ENCODE data around the gene CPT1B. TPM values are rescaled to one million over a fixed set of nuclear protein-coding genes. Genes with fewer than 3 reads are reported as not detected.

The CPT1B gene
- polyA plus RNA-seq, 3 donors from 2014 or later = 0.09 to 2.9 TPM; not detected in 1

DNA sequence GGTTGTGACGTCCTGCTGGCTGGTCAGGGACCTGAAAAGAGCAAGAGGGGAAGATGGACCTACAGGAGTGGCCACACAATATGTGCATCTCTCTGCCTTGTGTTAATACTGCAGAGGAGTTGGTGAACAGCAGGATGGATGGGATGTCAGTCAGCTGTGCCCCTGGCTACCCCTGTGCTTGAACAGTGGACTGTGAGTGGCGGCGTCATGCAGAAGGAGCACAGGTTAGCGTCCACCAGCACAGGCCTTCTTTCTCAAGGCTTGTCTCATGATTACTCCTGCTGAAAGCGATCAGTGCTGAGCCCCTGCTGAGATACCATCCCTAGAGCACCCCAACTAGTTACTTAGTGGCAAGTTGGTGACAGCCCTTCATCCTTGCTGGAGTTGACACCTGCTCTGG lies 8.2 kb upstream of the CPT1B start:
- Mint-ChIP-seq H3K27ac (no peak overlapping the region), H3K9me3 (no peaks in the 10 kb centered on the region), H3K27me3 (ENCODE audit: low read depth in 3 of 3) (peaks cover 0 to 7% (median 4%) of the 10 kb centered on the region in 3 donors), H3K4me3 (no peak overlapping the region), H3K4me1 (peaks cover 8 to 17% of the 10 kb centered on the region in 2 donors), H3K36me3 (peaks cover 0 to 7% (median 5%) of the 10 kb centered on the region in 3 donors)
- DNase-seq = no peak

DNA sequence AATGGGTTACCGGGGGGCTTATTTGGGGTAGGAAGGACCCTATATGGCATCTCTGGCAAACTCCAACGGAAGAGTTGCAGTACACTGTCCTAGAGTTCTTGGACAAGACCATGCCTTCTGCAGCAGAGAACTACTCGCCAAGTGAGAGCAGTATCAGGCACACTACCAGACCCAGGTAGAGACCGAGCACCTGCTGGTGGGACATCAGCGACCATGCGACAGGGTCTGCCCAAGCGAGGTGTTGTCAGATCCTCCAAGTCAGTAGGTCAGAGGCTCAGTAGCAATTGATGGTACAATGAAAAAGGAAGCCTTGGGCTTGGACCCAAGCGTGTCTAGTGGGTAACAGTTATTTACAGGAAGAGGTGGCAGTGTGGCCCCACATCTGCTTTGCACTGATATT lies 7.6 kb upstream of the CPT1B start:
- peaks cover 0 to 7% (median 4%) of the 10 kb centered on the region in 3 donors for H3K27me3 Mint-ChIP-seq (ENCODE audit: low read depth in 3 of 3)
- H3K4me1 Mint-ChIP-seq = peaks cover 8 to 21% of the 10 kb centered on the region in 2 donors
- H3K9me3 Mint-ChIP-seq = no peaks in the 10 kb centered on the region
- peaks cover 0 to 7% (median under 1%) of the 10 kb centered on the region in 3 donors for H3K36me3 Mint-ChIP-seq
- no peak overlapping the region for H3K4me3 Mint-ChIP-seq
- H3K27ac Mint-ChIP-seq = no peak overlapping the region
- no peak for DNase-seq

DNA sequence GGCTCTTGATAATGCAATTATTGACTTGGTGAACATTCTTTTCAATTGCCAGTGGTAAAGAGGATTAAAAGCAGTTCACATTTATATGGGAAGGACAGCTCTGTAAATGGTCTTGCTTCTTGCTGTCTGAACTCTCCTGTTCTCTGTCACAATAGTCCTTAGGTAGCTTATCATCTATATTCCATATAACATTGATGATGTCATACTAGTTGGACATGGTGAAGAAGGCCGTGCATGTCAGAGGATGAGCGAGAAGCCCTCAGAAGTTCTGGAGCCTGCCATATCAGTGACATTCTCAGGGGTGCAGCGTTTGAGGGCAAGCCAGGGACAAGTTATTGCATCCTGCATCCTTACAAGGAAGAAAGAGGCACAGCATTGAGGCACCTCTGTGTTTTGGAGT lies 7.0 kb upstream of the CPT1B start:
- Mint-ChIP-seq H3K9me3 (no peaks in the 10 kb centered on the region), H3K27ac (no peak overlapping the region), H3K4me3 (peak overlapping the region in 3 of 5 donors; percentile 5 to 29 (median 21)), H3K4me1 (peaks cover 8 to 25% of the 10 kb centered on the region in 2 donors), H3K36me3 (peaks cover 0 to 9% (median 0%) of the 10 kb centered on the region in 3 donors), H3K27me3 (ENCODE audit: low read depth in 3 of 3) (peaks cover 0 to 7% (median 4%) of the 10 kb centered on the region in 3 donors)
- DNase-seq = no peak

DNA sequence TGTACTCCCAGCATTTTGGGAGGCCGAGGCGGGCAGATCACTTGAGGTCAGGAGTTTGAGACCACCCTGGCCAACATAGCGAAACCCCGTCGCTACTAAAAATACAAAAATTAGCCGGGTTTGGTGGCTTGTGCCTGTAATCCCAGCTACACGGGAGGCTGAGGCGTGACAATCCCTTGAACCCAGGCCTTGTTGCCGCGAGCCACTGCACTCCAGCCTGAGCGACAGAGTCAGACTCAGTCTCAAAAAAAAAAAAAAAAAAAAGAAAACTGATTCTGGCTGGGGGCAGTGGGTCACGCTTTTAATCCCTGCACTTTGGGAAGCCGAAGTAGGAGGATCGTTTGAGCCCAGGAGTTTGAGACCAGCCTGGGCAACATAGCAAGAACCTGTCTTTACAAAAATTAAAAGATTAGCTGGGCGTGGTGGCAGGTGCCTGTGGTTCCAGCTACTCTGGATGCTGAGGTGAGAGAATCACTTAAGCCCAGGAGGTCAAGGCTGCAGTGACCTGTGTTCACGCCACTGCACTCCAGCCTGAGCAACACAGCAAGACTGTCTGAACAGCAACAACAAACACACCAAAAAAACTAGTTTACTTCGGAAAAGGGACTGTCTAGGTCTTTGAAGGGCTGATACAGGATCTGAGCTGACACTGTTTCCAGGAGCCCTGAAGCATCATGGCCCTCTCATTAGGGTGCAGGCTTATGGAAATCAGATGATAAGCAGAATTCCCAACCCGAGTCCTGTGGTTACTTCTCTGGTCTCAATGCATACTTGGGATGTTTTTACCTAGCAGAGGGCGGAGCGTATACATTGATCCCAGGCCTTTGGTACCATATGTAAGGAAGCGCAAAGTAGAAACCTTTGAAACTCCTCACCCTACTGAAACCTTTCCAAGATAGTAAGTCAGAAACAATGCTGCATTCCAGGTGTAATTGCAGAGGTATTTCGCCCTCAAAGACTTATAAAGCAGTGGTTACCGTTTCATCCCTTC lies 6.2 kb upstream of the CPT1B start:
- peak overlapping the region; percentile 33 to 94 (median 93) for H3K4me3 Mint-ChIP-seq
- no peak for DNase-seq
- H3K36me3 Mint-ChIP-seq = peaks cover 0 to 8% (median 3%) of the 10 kb centered on the region in 3 donors
- H3K27ac Mint-ChIP-seq = no peak overlapping the region
- peaks cover 0 to 7% (median 4%) of the 10 kb centered on the region in 3 donors for H3K27me3 Mint-ChIP-seq (ENCODE audit: low read depth in 3 of 3)
- H3K9me3 Mint-ChIP-seq = no peaks in the 10 kb centered on the region
- peaks cover 8 to 28% of the 10 kb centered on the region in 2 donors for H3K4me1 Mint-ChIP-seq

DNA sequence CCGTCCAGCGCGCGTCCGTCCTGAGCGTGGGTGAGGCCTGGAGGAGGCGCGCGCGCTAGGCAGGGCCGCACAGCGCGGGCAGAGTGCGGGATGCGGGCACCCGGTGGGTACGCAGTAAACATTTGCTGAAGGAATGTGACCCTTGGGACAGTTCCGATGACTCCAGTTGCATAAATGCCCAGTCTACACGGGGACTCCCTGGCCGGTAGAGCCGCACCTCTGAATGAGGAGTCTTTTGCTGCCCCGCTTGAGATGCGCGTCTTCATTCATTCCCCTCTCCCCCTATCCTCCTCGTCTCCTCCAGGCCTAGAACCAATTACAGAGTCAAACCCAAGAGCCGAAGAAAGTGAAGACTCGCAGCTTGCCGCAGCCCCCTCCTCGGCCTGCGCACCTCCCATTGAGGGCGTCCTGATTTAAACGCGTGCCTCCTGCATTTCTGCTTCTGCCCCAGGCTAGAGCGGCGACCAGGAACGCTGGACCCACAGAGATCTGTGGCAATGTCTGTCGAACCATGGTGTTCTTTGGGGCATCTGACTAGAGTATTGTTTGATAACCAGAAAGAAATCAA lies 5.2 kb upstream of the CPT1B start:
- peaks cover 0 to 6% (median 3%) of the 10 kb centered on the region in 3 donors for H3K36me3 Mint-ChIP-seq

DNA sequence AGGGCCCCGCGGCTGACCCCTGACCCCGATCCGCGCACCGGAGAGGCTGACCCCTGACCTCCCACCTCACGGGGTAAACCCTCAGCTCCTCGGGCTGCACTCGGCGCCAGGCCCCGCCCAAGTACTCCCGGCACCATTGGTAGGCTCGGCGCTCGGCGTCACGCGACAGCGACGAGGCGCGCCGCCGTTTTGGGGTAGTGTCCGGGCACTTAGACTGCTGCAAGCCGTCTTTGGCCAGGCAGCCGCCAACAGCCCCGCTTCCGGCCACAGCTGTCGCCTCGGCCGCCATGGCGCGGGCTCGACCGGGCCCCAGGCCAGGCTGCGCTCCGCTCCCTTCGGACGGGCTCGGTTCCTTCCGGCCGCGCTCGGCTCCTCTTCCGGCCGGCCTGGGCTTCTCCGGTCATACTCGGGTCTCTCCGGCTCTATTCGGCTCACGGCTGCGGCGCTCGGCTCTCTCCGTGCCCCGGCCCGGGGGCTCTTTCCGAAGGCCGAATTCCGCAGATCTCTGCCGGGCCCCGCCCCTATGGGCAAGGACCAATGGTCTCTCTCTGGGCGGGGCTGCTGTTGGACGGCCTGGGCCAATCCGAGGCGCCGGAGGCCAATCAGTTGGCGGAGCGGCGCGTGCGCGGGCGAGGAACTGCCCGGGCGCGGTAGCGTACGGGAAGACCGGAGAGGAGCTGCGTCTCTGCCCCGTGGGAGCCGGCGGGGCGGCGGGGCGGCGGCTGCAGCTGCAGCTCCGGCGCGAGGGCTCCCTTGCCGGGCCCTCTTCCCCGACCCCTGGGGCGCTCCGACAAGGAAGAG lies 4.5 kb upstream of the CPT1B start, which contains the start of gene CHKB:
Gene CHKB (minus strand): TSS at position 357 of the 801 bp plus-strand sequence. CDS start 68 bp downstream, at position 289.
- Mint-ChIP-seq H3K9me3 (no peaks in the 10 kb centered on the region), H3K27me3 (ENCODE audit: low read depth in 3 of 3) (peaks cover 0 to 7% (median 4%) of the 10 kb centered on the region in 3 donors), H3K36me3 (peaks cover 0 to 3% (median 3%) of the 10 kb centered on the region in 3 donors), H3K27ac (peak within 1 kb of the TSS; percentile 83 to 97 (median 93)), H3K4me1 (peaks cover 8 to 28% of the 10 kb centered on the region in 2 donors), H3K4me3 (peak within 1 kb of the TSS; percentile 86 to 94 (median 93))
- peak; percentile 99 for DNase-seq

More for the DNA sequence above, 5.2 kb upstream of the CPT1B start:
- H3K27ac Mint-ChIP-seq = peak overlapping the region in 5 of 6 donors; percentile 73 to 87 (median 76)
- no peak for DNase-seq
- peaks cover 8 to 28% of the 10 kb centered on the region in 2 donors for H3K4me1 Mint-ChIP-seq
- H3K9me3 Mint-ChIP-seq = no peaks in the 10 kb centered on the region
- peaks cover 0 to 7% (median 4%) of the 10 kb centered on the region in 3 donors for H3K27me3 Mint-ChIP-seq (ENCODE audit: low read depth in 3 of 3)
- peak overlapping the region; percentile 86 to 94 (median 93) for H3K4me3 Mint-ChIP-seq

DNA sequence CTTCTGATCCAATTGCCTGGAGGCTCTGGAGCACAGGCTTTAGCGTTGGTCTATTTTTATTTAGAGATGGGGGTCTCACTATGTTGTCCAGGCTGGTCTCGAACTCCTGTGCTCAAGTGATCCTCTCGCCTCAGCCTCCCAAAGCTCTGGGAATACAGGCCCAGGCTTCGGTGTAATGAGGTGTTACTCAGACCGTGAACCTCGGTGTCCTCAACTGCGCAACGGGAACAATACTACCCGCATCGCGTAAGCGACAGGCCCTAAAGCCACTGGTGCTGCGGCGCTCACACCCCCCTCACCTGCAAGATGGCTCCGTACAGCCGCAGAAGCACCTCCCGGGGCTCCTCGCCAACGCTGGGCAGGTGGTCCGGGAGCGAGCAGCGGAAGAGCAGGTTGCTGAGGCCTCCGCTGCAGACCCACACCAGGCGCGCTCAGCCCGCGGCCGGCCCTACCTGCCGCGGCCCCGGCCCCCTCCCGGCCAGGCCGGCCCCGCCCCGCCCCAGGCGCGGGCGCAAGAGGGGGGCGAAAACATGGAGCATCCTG lies 3.8 kb upstream of the CPT1B start:
- peaks cover 13 to 34% of the 10 kb centered on the region in 2 donors for H3K4me1 Mint-ChIP-seq
- H3K27me3 Mint-ChIP-seq (ENCODE audit: low read depth in 3 of 3) = peaks cover 0 to 7% (median 6%) of the 10 kb centered on the region in 3 donors
- peak overlapping the region; percentile 74 to 97 (median 84) for H3K27ac Mint-ChIP-seq
- peaks cover 0 to 3% (median 3%) of the 10 kb centered on the region in 3 donors for H3K36me3 Mint-ChIP-seq
- peak overlapping the region; percentile 84 to 94 (median 93) for H3K4me3 Mint-ChIP-seq
- no peaks in the 10 kb centered on the region for H3K9me3 Mint-ChIP-seq
- DNase-seq = no peak

DNA sequence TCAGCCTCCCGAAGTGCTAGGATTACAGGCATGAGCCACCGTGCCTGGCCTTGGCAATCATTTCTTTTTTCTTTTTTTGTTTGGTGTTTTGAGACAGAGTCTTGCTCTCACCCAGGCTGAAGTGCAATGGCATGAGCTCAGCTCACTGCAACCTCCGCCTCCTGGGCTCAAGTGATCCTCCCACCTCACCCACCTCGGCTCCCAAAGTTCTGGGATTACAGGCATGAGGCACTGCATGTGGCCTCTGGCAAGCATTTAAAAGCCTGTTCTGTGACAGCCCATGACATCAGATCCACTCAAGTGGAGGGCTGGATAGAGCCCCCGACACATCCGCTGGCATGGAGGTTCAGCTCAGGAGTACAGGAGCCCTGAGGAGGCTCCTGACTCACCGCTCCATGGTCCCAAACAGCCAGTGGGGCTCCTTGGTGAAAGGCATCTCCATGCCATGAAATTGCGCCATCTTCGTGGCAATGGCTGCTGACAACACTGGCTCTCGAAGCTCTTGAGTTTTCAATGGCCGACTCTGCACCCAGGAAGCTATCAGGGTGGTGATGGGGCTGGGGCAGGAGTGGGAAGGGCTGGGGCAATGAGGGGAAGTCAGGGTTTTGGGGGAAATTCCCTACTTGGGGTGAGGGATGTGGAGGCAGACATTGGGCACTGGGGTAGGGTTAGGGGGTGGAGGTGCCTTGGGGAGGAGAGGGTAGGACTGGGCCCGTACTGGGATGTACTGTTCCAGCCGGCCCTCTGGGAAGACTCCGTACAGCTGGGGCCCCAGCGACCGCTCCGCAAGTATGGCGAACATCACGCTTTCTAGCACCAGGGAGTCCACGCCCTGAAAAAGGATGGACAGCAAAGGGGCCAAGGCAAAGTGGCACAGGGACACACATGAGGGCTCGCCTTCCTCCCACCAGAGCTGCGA lies 3.1 kb upstream of the CPT1B start:
- Mint-ChIP-seq H3K27ac (peak overlapping the region; percentile 74 to 89 (median 84)), H3K36me3 (peaks cover 0 to 4% (median 3%) of the 10 kb centered on the region in 3 donors), H3K9me3 (no peaks in the 10 kb centered on the region), H3K4me3 (peak overlapping the region; percentile 80 to 84 (median 84)), H3K4me1 (peaks cover 13 to 36% of the 10 kb centered on the region in 2 donors), H3K27me3 (ENCODE audit: low read depth in 3 of 3) (peaks cover 0 to 7% (median 6%) of the 10 kb centered on the region in 3 donors)
- no peak for DNase-seq

DNA sequence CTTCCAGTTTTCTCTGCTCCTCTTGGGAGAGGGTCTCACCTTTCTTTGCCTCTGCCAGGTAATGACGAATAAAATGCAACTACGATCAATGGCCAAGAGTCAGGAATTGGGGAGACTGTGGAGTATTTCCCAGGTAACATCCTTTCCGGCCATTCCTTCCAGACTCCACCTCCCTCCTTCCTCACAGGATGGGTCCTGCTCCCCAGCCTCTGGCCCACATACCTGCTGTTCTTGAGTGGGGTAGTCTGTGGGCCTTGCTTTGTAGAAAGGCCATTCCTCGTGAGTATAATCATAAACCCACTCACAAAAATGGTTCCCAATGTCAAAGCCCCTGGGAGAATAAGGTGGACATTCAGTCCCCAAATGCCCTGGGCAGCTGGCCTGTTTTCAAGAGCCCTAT lies 1.5 kb upstream of the CPT1B start:
- H3K4me3 Mint-ChIP-seq = no peak overlapping the region
- no peaks in the 10 kb centered on the region for H3K9me3 Mint-ChIP-seq
- H3K27me3 Mint-ChIP-seq (ENCODE audit: low read depth in 3 of 3) = peaks cover 0 to 7% (median 6%) of the 10 kb centered on the region in 3 donors
- peaks cover 0 to 7% (median 3%) of the 10 kb centered on the region in 3 donors for H3K36me3 Mint-ChIP-seq
- DNase-seq = no peak
- H3K27ac Mint-ChIP-seq = peak overlapping the region in 1 of 6 donors; percentile 58
- peaks cover 13 to 36% of the 10 kb centered on the region in 2 donors for H3K4me1 Mint-ChIP-seq

DNA sequence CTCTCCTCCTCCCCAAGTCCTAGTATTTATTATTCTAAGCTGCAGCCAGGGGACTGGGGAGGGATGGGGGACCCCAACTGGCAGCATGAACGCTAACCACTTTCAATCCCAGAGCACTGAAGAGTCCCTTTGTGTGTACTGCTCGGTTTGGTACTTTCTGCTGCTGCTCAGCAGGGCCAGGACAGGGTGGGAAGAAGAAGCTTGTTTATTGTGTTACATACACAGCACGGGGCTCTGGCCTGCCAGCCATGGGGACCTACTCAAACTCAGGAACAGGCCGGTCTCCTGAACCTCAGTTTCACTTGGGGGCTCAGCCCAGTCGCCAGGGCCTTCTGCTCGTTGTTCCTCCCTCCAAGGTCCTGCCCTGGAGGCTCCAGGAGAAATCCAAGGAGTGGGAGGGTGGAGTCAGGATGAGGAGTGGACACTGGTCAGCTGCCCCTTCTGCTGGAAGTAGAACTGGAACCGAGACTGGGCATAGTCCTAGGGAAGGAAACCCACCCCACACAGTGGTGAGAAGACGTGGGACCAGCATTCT lies 616 bp upstream of the CPT1B start:
- DNase-seq = no peak
- Mint-ChIP-seq H3K9me3 (no peaks in the 10 kb centered on the region), H3K27me3 (ENCODE audit: low read depth in 3 of 3) (peaks cover 0 to 7% (median 6%) of the 10 kb centered on the region in 3 donors), H3K36me3 (peaks cover 0 to 7% (median 3%) of the 10 kb centered on the region in 3 donors), H3K27ac (no peak overlapping the region), H3K4me1 (peaks cover 13 to 35% of the 10 kb centered on the region in 2 donors), H3K4me3 (no peak overlapping the region)

DNA sequence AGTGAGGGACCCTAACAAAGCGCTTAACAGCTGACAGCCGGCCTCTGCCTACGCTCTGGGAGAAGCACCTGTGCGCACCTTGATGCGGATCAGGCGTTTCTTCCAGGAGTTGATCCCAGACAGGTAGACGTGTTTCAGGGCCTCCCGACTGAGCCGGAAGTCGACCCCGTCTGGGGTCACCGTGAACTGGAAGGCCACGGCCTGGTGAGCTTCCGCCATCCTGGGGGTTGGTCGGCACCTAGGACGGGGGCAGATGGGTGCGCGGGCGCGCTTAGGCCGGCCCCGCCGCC lies 585 bp downstream of the CPT1B start:
- Mint-ChIP-seq H3K9me3 (no peaks in the 10 kb centered on the region), H3K4me3 (peak overlapping the region in 1 of 5 donors; percentile 33), H3K27me3 (ENCODE audit: low read depth in 3 of 3) (peaks cover 0 to 3% (median 2%) of the 10 kb centered on the region in 3 donors), H3K36me3 (peaks cover 0 to 7% (median 3%) of the 10 kb centered on the region in 3 donors), H3K27ac (no peak overlapping the region), H3K4me1 (peaks cover 5 to 26% of the 10 kb centered on the region in 2 donors)
- DNase-seq = no peak

Measured in immature natural killer cell (primary cell).